DMS114 treated with DMSO at 0.1 percent for 48 hours (cell line): ENCODE measurements around the gene RIOK3.

ENCODE experiments used
- DNase-seq: peaks from one replicate; lab custom pipeline; 2025; ENCODE audit not compliant: unreplicated experiment; lab: John Stamatoyannopoulos, UW

Gene RIOK3

GRCh38 chr18:23528580-23529472, 75.7 kb downstream of the RIOK3 start:
- DNase-seq, result no peak

GRCh38 chr18:23529604-23530003, 76.5 kb downstream of the RIOK3 start:
- no peak for DNase-seq

DNA sequence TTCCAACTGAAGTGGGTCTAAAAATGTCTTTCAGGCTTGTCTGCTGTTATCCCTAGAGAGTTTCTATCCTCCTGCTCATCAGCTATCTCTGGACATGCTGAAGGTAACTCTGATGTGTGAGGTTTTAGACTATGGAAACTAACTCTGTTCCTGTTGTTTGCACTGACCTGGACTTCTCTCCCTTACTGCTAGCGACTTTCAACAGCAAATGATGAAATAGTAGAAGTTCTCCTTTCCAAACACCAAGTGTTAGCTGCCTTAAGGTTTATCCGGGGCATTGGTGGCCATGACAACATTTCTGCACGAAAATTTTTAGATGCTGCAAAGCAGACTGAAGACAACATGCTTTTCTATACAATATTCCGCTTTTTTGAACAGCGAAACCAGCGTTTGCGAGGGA, 77.1 kb downstream of the RIOK3 start:
- no peak for DNase-seq

GRCh38 chr18:23531912-23532311, 78.8 kb downstream of the RIOK3 start:
- DNase-seq, result no peak
